ENCODE measurements around the gene LCLAT1. TPM values are rescaled to one million over a fixed set of nuclear protein-coding genes. Genes with fewer than 3 reads are reported as not detected.

Gene LCLAT1
- total RNA-seq, 4 donors from 2014 or later: 25.3 to 55.4 (median 43.1) TPM

- Histone ChIP-seq H3K4me3 (no peak overlapping the region), H3K9me3 (no peaks in the 10 kb centered on the region), H3K27ac (no peak overlapping the region), H3K36me3 (peaks cover 0 to 1% of the 10 kb centered on the region in 2 donors), H3K27me3 (no peaks in the 10 kb centered on the region), H3K4me1 (no peaks in the 10 kb centered on the region)
- WGBS, 2 donors (ENCODE audit: low coverage in 1 of 2): 96 to 98% methylated on average over 8 of the region's 8 CpGs
- no peak for TF ChIP-seq POLR2A (IDR thresholded peaks at IDR 0.05)
- no peak for TF ChIP-seq CTCF (IDR thresholded peaks at IDR 0.05)
- TF ChIP-seq POLR2AphosphoS5 (IDR thresholded peaks at IDR 0.05): no peak
- no peak for TF ChIP-seq EP300 (IDR thresholded peaks at IDR 0.05)
- no peak for ATAC-seq
Measured at GRCh38 chr2:30627151-30627550, 180.1 kb downstream of the LCLAT1 start.

GRCh38 chr2:30628341-30628740 is 181.3 kb downstream of the LCLAT1 start:
- WGBS, 2 donors (ENCODE audit: low coverage in 1 of 2): 93 to 100% methylated on average over 2 of the region's 2 CpGs
- H3K9me3 ChIP-seq: no peaks in the 10 kb centered on the region
- H3K4me1 ChIP-seq: no peaks in the 10 kb centered on the region
- no peak overlapping the region for H3K4me3 ChIP-seq
- H3K36me3 ChIP-seq: no peaks in the 10 kb centered on the region
- no peak for TF ChIP-seq POLR2A (IDR thresholded peaks at IDR 0.05)
- ATAC-seq: no peak
- no peak overlapping the region for H3K27ac ChIP-seq
- no peaks in the 10 kb centered on the region for H3K27me3 ChIP-seq

GRCh38 chr2:30629866-30630265 is 182.8 kb downstream of the LCLAT1 start:
- 90 to 94% methylated on average over 6 of the region's 6 CpGs for WGBS, 2 donors (ENCODE audit: low coverage in 1 of 2)
- Histone ChIP-seq H3K36me3 (no peaks in the 10 kb centered on the region), H3K4me1 (no peaks in the 10 kb centered on the region), H3K27me3 (no peaks in the 10 kb centered on the region), H3K9me3 (no peaks in the 10 kb centered on the region), H3K4me3 (no peak overlapping the region), H3K27ac (no peak overlapping the region)
- no peak for ATAC-seq
- TF ChIP-seq CTCF (IDR thresholded peaks at IDR 0.05) (no peak), POLR2AphosphoS5 (IDR thresholded peaks at IDR 0.05) (no peak)

- no peak overlapping the region for H3K4me3 ChIP-seq
- H3K27me3 ChIP-seq: no peaks in the 10 kb centered on the region
- no peaks in the 10 kb centered on the region for H3K4me1 ChIP-seq
- ATAC-seq: no peak
- no peak overlapping the region for H3K27ac ChIP-seq
- H3K9me3 ChIP-seq: no peaks in the 10 kb centered on the region
- no peaks in the 10 kb centered on the region for H3K36me3 ChIP-seq
- TF ChIP-seq POLR2A (IDR thresholded peaks at IDR 0.05): no peak
- 100% methylated on average over 1 of the region's 1 CpG; no CpG with 5 or more reads in 1 of the 2 donors for whole genome bisulfite sequencing, 2 donors (ENCODE audit: low coverage in 1 of 2)
Measured at GRCh38 chr2:30631051-30631671, 184.1 kb downstream of the LCLAT1 start.

- WGBS, 2 donors (ENCODE audit: low coverage in 1 of 2): 94% methylated on average over 4 of the region's 4 CpGs; no CpG with 5 or more reads in 1 of the 2 donors
- TF ChIP-seq POLR2AphosphoS5 (IDR thresholded peaks at IDR 0.05): no peak
- no peak for TF ChIP-seq EP300 (IDR thresholded peaks at IDR 0.05)
- no peak for TF ChIP-seq POLR2A (IDR thresholded peaks at IDR 0.05)
- no peak for TF ChIP-seq CTCF (IDR thresholded peaks at IDR 0.05)
- H3K36me3 ChIP-seq: no peaks in the 10 kb centered on the region
- H3K27me3 ChIP-seq: no peaks in the 10 kb centered on the region
- ATAC-seq: no peak
- H3K27ac ChIP-seq: no peak overlapping the region
- H3K4me1 ChIP-seq: no peaks in the 10 kb centered on the region
- H3K9me3 ChIP-seq: no peaks in the 10 kb centered on the region
- H3K4me3 ChIP-seq: no peak overlapping the region
Measured at GRCh38 chr2:30633039-30633438, 186.0 kb downstream of the LCLAT1 start.

- TF ChIP-seq CTCF (IDR thresholded peaks at IDR 0.05) (no peak), POLR2AphosphoS5 (IDR thresholded peaks at IDR 0.05) (no peak), POLR2A (IDR thresholded peaks at IDR 0.05) (no peak), EP300 (IDR thresholded peaks at IDR 0.05) (no peak)
- Histone ChIP-seq H3K4me3 (no peak overlapping the region), H3K4me1 (peaks cover 0 to 8% (median 0%) of the 10 kb centered on the region in 3 donors), H3K27me3 (no peaks in the 10 kb centered on the region), H3K9me3 (no peaks in the 10 kb centered on the region), H3K27ac (no peak overlapping the region), H3K36me3 (peaks cover 0 to 9% of the 10 kb centered on the region in 2 donors)
- WGBS, 2 donors (ENCODE audit: low coverage in 1 of 2): 75 to 93% methylated on average over 1 of the region's 1 CpG
- no peak for ATAC-seq
Measured at GRCh38 chr2:30636311-30636710, 189.3 kb downstream of the LCLAT1 start.
